ENCODE data around the gene ELFN2.
"Not testable (repeated sequence)": the region's sequence is repeated elsewhere in the genome, so short reads cannot be mapped to it uniquely, and the experiment has no call there.

ELFN2 gene

GRCh38 chr22:37427135-37427710, at the start of gene ELFN2:
Gene ELFN2, minus strand, starts transcription at chr22:37427479. Its CDS starts 51,945 bp downstream, at chr22:37375534.
- DNase-seq: peak; percentile 17

GRCh38 chr22:37476389-37477329, 49.4 kb upstream of the ELFN2 start:
- DNase-seq: no peak

- no peak for DNase-seq
These were observed 47.3 kb upstream of the ELFN2 start for GRCh38 chr22:37474447-37475090.

GRCh38 chr22:37473437-37473946, 46.2 kb upstream of the ELFN2 start:
- DNase-seq: no peak

GRCh38 chr22:37472418-37473006, 45.2 kb upstream of the ELFN2 start:
- DNase-seq: no peak

- no peak for DNase-seq
These were observed 44.6 kb upstream of the ELFN2 start for GRCh38 chr22:37471727-37472417.

- DNase-seq: no peak
These were observed 42.8 kb upstream of the ELFN2 start for GRCh38 chr22:37470087-37470445.

GRCh38 chr22:37469416-37470086, 42.3 kb upstream of the ELFN2 start:
- no peak for DNase-seq

GRCh38 chr22:37468201-37468695, 41.0 kb upstream of the ELFN2 start:
- not testable (repeated sequence) for DNase-seq

- DNase-seq: no peak
These were observed 40.2 kb upstream of the ELFN2 start for GRCh38 chr22:37467391-37467955.

- no peak for DNase-seq
These were observed 36.9 kb upstream of the ELFN2 start for GRCh38 chr22:37464181-37464580.

- DNase-seq: no peak
These were observed 35.7 kb upstream of the ELFN2 start for GRCh38 chr22:37462983-37463382.

- no peak for DNase-seq
These were observed 35.2 kb upstream of the ELFN2 start for GRCh38 chr22:37462436-37462835.

GRCh38 chr22:37461961-37462360, 34.7 kb upstream of the ELFN2 start:
- no peak for DNase-seq

- no peak for DNase-seq
These were observed 33.4 kb upstream of the ELFN2 start for GRCh38 chr22:37460684-37461083.

- no peak for DNase-seq
These were observed 31.9 kb upstream of the ELFN2 start for GRCh38 chr22:37459206-37459605.

- peak; percentile 53 for DNase-seq
These were observed 30.0 kb upstream of the ELFN2 start for GRCh38 chr22:37457093-37457893.

- DNase-seq: no peak
These were observed 29.1 kb upstream of the ELFN2 start for GRCh38 chr22:37456346-37456745.

GRCh38 chr22:37455896-37456295, 28.6 kb upstream of the ELFN2 start:
- no peak for DNase-seq

All from T1000 (cell line).